WTC11 (cell line): ENCODE data around the gene MBOAT2. TPM values are rescaled to one million over a fixed set of nuclear protein-coding genes. Genes with fewer than 3 reads are reported as not detected.

Experiments
- ATAC-seq: fragments of 200-7000 bp; cut with Tn5 transposase; 2 replicates; pipeline ENCODE4 v1.10.0; 2021; ENCODE audit warnings: mild to moderate bottlenecking, moderate library complexity
- CTCF ChIA-PET: fragments of 300-600 bp; sonication (Branson Sonifier 250); formaldehyde crosslinking; loops from one replicate; lab custom pipeline; 2021; ENCODE audit warnings: antibody characterized with exemption; lab: Charles Lee
- POLR2A ChIA-PET: fragments of 350-600 bp; sonication (Branson Sonifier 250); formaldehyde crosslinking; loops from one replicate; lab custom pipeline; 2021; ENCODE audit warnings: antibody characterized with exemption; lab: Charles Lee
- DNase-seq: peaks from one replicate; pipeline ENCODE4 v3.0.0; 2021; ENCODE audit warnings: low spot score
- H3K27ac Mint-ChIP-seq: 2 replicates; pipeline ENCODE4 v1.8.0; 2021; ENCODE audit warnings: mixed read lengths
- H3K27me3 Mint-ChIP-seq: 2 replicates; pipeline ENCODE4 v1.8.0; 2021; ENCODE audit warnings: low read depth, mild to moderate bottlenecking, moderate library complexity, mixed read lengths
- H3K36me3 Mint-ChIP-seq: 2 replicates; pipeline ENCODE4 v1.8.0; 2021; ENCODE audit warnings: mixed read lengths
- H3K4me1 Mint-ChIP-seq: 2 replicates; pipeline ENCODE4 v1.8.0; 2022; ENCODE audit warnings: mixed read lengths
- H3K4me3 Mint-ChIP-seq: 2 replicates; pipeline ENCODE4 v1.8.0; 2021; ENCODE audit warnings: mild to moderate bottlenecking, moderate library complexity, mixed read lengths
- H3K9me3 Mint-ChIP-seq: 2 replicates; pipeline ENCODE4 v1.8.0; 2021; ENCODE audit warnings: mixed read lengths
- EMX1 ChIP-seq: fragments of 250-450 bp; sonication (Bioruptor Pico); IDR thresholded peaks from 2 replicates; pipeline ENCODE4 v1.8.0; 2021; ENCODE audit warnings: mild to moderate bottlenecking
- ETV6 ChIP-seq: sonication (generic); formaldehyde crosslinking; IDR thresholded peaks from 2 replicates; pipeline ENCODE4 v1.8.1; 2022; ENCODE audit warnings: mild to moderate bottlenecking, missing genetic modification reagents
- FOXJ3 ChIP-seq: sonication (generic); formaldehyde crosslinking; IDR thresholded peaks from 2 replicates; pipeline ENCODE4 v1.9.0; 2021; ENCODE audit warnings: missing genetic modification reagents, mild to moderate bottlenecking, borderline replicate concordance
- FOXP1 ChIP-seq: sonication (generic); formaldehyde crosslinking; IDR thresholded peaks from 2 replicates; pipeline ENCODE4 v1.8.0; 2022; ENCODE audit warnings: missing genetic modification reagents, mild to moderate bottlenecking, moderate library complexity, borderline replicate concordance
- NR2C2 ChIP-seq: sonication (generic); formaldehyde crosslinking; IDR thresholded peaks from 2 replicates; pipeline ENCODE4 v1.8.0; 2022; ENCODE audit warnings: mild to moderate bottlenecking, missing genetic modification reagents
- SMAD3 ChIP-seq: sonication (generic); formaldehyde crosslinking; IDR thresholded peaks from 2 replicates; pipeline ENCODE4 v1.8.0; 2022; ENCODE audit warnings: missing genetic modification reagents, mild to moderate bottlenecking, borderline replicate concordance
- TCF7 ChIP-seq: sonication (generic); formaldehyde crosslinking; IDR thresholded peaks from 2 replicates; pipeline ENCODE4 v1.8.0; 2022; ENCODE audit warnings: mild to moderate bottlenecking, low read depth, missing genetic modification reagents, moderate library complexity
- TEAD1 ChIP-seq: sonication (generic); formaldehyde crosslinking; IDR thresholded peaks from 2 replicates; pipeline ENCODE4 v1.8.0; 2022; ENCODE audit warnings: mild to moderate bottlenecking, missing genetic modification reagents
- TP53 ChIP-seq: sonication (generic); formaldehyde crosslinking; IDR thresholded peaks from 2 replicates; pipeline ENCODE4 v1.8.1; 2023; ENCODE audit warnings: mild to moderate bottlenecking, missing genetic modification reagents
- total RNA-seq: library from RNA; stranded (reverse); gene quantifications from 3 replicates; pipeline ENCODE4 v1.2.3, GENCODE V29; 2021
- TF ChIP-seq, protein P1 (sequence below): sonication (generic); formaldehyde crosslinking; IDR thresholded peaks from 2 replicates; pipeline ENCODE4 v1.8.1; 2023; ENCODE audit warnings: mild to moderate bottlenecking, missing genetic modification reagents, borderline replicate concordance
- TF ChIP-seq, protein P2 (sequence below): sonication (generic); formaldehyde crosslinking; IDR thresholded peaks from 2 replicates; pipeline ENCODE4 v1.8.1; 2023; ENCODE audit warnings: mild to moderate bottlenecking, missing genetic modification reagents
- TF ChIP-seq, protein P3 (sequence below): sonication (generic); formaldehyde crosslinking; IDR thresholded peaks from 2 replicates; pipeline ENCODE4 v1.8.1; 2022; ENCODE audit warnings: low read depth, mild to moderate bottlenecking, moderate library complexity, missing genetic modification reagents, borderline replicate concordance
- TF ChIP-seq, protein P4 (sequence below): fragments of 250-450 bp; sonication (Bioruptor Pico); IDR thresholded peaks from 2 replicates; pipeline ENCODE4 v1.9.0; 2021; ENCODE audit warnings: mild to moderate bottlenecking
- TF ChIP-seq, protein P5 (sequence below): sonication (generic); formaldehyde crosslinking; IDR thresholded peaks from 2 replicates; pipeline ENCODE4 v1.8.0; 2022; ENCODE audit warnings: mild to moderate bottlenecking, missing genetic modification reagents
- TF ChIP-seq, protein P6 (sequence below): sonication (generic); formaldehyde crosslinking; IDR thresholded peaks from 2 replicates; pipeline ENCODE4 v1.8.0; 2022; ENCODE audit warnings: mild to moderate bottlenecking, missing genetic modification reagents

Gene MBOAT2
- total RNA-seq, 1 experiment from 2014 or later = 24.7 TPM

DNA sequence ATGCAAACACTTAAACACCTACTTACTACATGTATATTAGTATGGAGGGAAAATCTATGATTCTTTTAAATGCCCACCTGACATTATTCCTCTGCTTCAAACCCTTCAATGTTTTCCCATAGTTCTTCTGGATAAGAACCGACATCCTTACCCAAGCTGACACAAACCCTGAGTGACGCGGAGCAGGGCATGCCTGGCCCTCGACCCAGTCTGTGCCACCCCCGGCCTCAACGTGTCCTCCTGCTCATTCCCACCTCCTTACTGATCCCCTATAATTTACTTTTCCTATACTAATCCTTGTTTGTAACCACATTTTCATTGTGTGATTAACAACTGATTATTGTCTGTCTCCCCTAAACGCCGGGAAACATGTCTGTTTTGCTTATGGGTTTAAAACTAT, 183.5 kb downstream of the MBOAT2 start:
- POLR2A ChIA-PET = no interaction called here
- CTCF ChIA-PET = no interaction called here
- no peaks in the 10 kb centered on the region for H3K27me3 Mint-ChIP-seq
- ATAC-seq = no peak
- no peaks in the 10 kb centered on the region for H3K9me3 Mint-ChIP-seq
- H3K4me3 Mint-ChIP-seq = no peak overlapping the region
- no peaks in the 10 kb centered on the region for H3K4me1 Mint-ChIP-seq
- H3K27ac Mint-ChIP-seq = no peak overlapping the region
- H3K36me3 Mint-ChIP-seq = peaks cover 6% of the 10 kb centered on the region; the same call in 1 of the 2 replicates
- no peak for TF ChIP-seq TP53 (CRISPR knock-in tag)
- TF ChIP-seq EMX1 (CRISPR knock-in tag) = no peak
- no peak for TF ChIP-seq NR2C2 (CRISPR knock-in tag)
- TF ChIP-seq ETV6 = no peak
- TF ChIP-seq, protein P1, sequence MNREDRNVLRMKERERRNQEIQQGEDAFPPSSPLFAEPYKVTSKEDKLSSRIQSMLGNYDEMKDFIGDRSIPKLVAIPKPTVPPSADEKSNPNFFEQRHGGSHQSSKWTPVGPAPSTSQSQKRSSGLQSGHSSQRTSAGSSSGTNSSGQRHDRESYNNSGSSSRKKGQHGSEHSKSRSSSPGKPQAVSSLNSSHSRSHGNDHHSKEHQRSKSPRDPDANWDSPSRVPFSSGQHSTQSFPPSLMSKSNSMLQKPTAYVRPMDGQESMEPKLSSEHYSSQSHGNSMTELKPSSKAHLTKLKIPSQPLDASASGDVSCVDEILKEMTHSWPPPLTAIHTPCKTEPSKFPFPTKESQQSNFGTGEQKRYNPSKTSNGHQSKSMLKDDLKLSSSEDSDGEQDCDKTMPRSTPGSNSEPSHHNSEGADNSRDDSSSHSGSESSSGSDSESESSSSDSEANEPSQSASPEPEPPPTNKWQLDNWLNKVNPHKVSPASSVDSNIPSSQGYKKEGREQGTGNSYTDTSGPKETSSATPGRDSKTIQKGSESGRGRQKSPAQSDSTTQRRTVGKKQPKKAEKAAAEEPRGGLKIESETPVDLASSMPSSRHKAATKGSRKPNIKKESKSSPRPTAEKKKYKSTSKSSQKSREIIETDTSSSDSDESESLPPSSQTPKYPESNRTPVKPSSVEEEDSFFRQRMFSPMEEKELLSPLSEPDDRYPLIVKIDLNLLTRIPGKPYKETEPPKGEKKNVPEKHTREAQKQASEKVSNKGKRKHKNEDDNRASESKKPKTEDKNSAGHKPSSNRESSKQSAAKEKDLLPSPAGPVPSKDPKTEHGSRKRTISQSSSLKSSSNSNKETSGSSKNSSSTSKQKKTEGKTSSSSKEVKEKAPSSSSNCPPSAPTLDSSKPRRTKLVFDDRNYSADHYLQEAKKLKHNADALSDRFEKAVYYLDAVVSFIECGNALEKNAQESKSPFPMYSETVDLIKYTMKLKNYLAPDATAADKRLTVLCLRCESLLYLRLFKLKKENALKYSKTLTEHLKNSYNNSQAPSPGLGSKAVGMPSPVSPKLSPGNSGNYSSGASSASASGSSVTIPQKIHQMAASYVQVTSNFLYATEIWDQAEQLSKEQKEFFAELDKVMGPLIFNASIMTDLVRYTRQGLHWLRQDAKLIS (CRISPR knock-in tag) = no peak
- TF ChIP-seq, protein P2, sequence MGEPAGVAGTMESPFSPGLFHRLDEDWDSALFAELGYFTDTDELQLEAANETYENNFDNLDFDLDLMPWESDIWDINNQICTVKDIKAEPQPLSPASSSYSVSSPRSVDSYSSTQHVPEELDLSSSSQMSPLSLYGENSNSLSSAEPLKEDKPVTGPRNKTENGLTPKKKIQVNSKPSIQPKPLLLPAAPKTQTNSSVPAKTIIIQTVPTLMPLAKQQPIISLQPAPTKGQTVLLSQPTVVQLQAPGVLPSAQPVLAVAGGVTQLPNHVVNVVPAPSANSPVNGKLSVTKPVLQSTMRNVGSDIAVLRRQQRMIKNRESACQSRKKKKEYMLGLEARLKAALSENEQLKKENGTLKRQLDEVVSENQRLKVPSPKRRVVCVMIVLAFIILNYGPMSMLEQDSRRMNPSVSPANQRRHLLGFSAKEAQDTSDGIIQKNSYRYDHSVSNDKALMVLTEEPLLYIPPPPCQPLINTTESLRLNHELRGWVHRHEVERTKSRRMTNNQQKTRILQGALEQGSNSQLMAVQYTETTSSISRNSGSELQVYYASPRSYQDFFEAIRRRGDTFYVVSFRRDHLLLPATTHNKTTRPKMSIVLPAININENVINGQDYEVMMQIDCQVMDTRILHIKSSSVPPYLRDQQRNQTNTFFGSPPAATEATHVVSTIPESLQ (CRISPR knock-in tag) = no peak
- TF ChIP-seq, protein P3, sequence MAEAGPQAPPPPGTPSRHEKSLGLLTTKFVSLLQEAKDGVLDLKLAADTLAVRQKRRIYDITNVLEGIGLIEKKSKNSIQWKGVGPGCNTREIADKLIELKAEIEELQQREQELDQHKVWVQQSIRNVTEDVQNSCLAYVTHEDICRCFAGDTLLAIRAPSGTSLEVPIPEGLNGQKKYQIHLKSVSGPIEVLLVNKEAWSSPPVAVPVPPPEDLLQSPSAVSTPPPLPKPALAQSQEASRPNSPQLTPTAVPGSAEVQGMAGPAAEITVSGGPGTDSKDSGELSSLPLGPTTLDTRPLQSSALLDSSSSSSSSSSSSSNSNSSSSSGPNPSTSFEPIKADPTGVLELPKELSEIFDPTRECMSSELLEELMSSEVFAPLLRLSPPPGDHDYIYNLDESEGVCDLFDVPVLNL (CRISPR knock-in tag) = no peak
- no peak for TF ChIP-seq TEAD1 (CRISPR knock-in tag)
- TF ChIP-seq, protein P4, sequence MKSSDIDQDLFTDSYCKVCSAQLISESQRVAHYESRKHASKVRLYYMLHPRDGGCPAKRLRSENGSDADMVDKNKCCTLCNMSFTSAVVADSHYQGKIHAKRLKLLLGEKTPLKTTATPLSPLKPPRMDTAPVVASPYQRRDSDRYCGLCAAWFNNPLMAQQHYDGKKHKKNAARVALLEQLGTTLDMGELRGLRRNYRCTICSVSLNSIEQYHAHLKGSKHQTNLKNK = no peak
- TF ChIP-seq FOXJ3 (CRISPR knock-in tag) = no peak
- TF ChIP-seq, protein P5, sequence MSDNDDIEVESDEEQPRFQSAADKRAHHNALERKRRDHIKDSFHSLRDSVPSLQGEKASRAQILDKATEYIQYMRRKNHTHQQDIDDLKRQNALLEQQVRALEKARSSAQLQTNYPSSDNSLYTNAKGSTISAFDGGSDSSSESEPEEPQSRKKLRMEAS (CRISPR knock-in tag) = no peak
- no peak for DNase-seq

DNA sequence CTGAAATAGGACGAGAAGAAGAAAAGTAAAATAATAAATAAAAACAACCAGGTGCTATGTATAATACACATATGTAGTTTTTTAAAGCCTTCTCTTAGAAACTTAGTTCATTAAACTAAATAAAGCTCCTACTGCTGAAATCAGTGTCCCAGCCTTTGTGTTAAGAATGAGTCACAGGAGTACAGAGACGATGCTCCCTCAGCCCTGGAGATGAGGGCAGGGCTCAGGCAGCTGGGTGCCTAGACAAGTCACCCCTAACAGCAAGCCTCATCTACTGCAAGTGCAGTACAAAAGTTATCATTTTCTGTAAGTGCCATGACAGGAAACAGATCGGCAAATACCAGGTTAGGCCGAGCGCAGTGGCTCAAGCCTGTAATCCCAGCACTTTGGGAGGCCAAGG, 184.3 kb downstream of the MBOAT2 start:
- no peak for TF ChIP-seq FOXP1
- TF ChIP-seq, protein P6, sequence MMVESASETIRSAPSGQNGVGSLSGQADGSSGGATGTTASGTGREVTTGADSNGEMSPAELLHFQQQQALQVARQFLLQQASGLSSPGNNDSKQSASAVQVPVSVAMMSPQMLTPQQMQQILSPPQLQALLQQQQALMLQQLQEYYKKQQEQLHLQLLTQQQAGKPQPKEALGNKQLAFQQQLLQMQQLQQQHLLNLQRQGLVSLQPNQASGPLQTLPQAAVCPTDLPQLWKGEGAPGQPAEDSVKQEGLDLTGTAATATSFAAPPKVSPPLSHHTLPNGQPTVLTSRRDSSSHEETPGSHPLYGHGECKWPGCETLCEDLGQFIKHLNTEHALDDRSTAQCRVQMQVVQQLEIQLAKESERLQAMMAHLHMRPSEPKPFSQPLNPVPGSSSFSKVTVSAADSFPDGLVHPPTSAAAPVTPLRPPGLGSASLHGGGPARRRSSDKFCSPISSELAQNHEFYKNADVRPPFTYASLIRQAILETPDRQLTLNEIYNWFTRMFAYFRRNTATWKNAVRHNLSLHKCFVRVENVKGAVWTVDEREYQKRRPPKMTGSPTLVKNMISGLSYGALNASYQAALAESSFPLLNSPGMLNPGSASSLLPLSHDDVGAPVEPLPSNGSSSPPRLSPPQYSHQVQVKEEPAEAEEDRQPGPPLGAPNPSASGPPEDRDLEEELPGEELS (CRISPR knock-in tag) = no peak
- no peak for TF ChIP-seq TCF7 (CRISPR knock-in tag)
- no peak for TF ChIP-seq SMAD3 (CRISPR knock-in tag)
- TF ChIP-seq, protein P2 (CRISPR knock-in tag) = no peak
- Mint-ChIP-seq H3K9me3 (no peaks in the 10 kb centered on the region), H3K4me3 (no peak overlapping the region), H3K36me3 (no peaks in the 10 kb centered on the region), H3K27ac (no peak overlapping the region), H3K4me1 (no peaks in the 10 kb centered on the region), H3K27me3 (no peaks in the 10 kb centered on the region)
- no peak for DNase-seq
- ChIA-PET CTCF (no interaction called here), POLR2A (no interaction called here)
- no peak for ATAC-seq
